SK-N-DZ (cell line): ENCODE data around the gene RGN. TPM values are rescaled to one million over a fixed set of nuclear protein-coding genes. Genes with fewer than 3 reads are reported as not detected.
"Not testable (repeated sequence)": the region's sequence is repeated elsewhere in the genome, so short reads cannot be mapped to it uniquely, and the experiment has no call there.

Experiments
- DNase-seq: peaks from one replicate; pipeline ENCODE4 v3.0.0-alpha.2; 2015; ENCODE audit warnings: low spot score
- polyA plus RNA-seq, 2 experiments: library from polyadenylated mRNA; depleted of rRNA; stranded (reverse); fragments of >200 nt; gene quantifications; 2 replicates each; pipeline ENCODE4 v1.2.3, GENCODE V29; 2014

RGN gene
- polyA plus RNA-seq (2014; cell fraction: cytosol; rRNA removed): 0.78 TPM in 1 of 2 replicates, not detected in the other
- not detected in 2 replicates for polyA plus RNA-seq (2014; cell fraction: nucleus; rRNA removed)

DNA sequence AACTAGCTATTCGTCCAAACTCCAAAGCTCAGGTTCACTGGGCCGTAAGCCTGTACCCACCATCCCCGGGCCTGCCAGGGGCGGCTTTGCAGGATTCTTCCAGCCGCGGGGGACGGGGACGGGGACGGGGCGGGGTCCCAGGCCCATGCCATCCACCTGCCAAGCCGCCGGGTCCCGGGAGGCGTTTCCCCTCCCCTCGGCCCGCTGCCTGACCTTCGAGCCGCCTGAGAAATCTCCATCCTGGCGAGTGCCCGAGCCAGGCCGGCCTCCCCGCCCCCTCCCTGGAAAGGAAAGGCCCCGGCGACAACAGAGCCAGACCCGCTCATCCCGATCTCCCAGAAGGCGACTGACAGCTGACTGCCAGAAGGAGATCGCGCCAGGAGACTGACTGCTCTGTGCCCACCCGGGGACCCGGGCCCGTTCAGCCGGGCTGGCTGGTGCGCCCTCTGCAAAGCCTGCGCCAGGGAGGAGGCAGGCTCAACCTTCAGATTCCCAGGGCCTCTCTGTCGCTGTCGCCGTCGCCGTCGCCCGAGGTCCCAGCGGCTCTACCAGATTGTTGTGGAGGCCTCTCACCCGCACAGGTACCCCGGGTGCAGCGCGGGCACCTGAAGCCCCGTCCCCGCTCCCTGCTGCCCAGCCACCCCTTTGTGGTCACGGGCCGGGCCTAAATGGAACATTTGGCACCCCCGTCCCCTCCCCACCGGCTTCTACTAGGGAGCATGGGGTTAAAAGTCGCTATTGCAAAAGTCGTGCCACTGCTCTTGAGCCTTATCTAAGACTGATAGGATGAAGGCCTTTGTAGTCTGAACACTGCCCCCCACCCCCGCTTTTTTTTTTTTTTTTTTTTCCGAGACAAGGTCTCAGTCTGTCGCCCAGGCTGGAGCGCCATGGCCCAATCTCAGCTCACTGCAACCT lies at the start of gene RGN:
Gene RGN (plus strand): TSS at position 315 of the 915 bp plus-strand sequence. CDS start 2,702 bp downstream, outside the sequence.
- DNase-seq: no peak

DNA sequence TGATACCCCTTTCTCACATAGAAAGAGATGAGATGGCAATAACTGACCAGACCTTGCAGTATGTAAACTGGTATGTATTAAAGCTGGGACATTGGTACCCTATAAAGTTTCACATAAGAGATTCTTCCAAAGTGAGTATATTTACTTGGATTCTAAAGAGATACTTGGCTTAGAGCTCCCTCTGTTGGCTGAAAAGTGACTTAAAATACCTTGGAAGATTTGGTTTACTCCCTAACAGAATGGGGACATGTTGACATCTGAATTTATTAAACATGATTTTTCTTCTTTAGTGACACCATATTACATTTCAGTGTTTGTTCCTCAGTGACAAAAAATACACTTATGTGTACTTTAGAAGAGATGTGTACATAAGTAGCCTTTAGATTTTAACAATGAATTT lies 47.9 kb upstream of the RGN start:
- DNase-seq: peak; percentile 62

DNA sequence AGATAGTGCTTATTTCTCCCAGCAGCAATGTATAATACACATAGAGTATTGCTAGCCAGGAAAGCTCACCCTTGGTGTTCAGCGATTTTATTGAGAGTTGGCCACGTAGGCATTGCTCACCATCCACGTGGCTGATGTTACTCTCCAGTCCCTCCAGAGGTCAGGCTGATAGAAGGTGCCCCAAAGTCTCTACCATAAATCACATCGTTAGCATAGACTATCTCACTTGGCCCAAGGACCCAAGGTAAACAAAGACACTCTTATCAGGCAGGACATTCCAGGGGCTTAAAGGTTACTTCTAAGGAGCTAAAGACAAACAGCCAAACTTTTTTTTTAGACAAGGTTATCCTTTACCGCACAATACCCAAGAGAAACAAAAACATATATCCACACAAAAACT lies 30.3 kb upstream of the RGN start:
- no peak for DNase-seq

DNA sequence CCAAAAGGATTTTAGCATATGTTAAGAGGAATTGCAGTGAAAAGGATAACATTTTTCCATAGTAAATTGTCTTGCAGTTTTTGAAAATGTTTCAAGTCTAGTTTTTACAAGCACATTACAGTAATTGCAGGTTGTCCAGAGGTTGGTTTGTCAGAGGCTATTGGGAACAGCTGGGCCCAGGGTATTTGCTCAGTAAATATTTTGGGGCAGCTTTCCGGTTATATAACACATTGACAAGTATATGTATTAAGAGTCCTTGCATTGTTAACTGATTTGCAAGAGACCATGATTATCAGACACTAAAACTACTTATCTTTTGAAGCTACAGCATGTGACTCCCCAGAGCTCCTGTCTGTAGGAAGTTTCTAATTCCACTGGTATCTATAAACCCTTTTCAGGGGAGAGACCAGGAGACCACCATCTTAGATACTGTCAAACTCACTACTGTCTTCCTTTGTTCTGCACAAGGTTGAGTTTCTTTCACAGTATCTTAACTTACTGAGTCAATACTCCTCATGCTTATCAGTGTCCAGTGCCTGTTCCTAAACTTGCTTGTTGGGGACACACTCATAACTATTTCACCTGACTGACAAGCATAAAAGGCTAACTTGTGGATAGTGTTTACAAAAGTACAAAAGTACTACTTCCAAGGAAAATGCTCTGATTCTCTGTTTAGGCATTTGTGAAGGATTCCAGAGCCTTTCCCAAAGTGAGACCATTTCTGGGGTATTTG lies 18.9 kb upstream of the RGN start:
- DNase-seq: no peak

DNA sequence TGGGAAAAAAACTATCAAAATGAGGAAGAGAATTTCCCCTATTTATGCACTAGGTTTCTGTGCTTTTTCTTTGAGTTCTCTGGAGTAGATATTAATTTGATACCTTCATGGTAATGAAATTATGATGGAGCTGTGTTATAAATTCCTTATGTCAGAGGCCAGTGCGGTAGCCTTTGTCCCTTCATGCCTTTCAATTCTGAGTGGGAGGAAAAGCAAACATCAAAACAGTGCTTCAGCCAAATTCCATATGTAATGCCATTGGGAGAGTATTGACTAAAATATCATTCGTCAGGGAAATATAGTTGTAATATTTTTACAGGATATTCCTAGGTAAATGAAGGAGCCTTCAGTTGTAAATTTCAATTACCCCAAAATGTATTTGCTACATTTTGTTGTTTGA lies 17.5 kb upstream of the RGN start:
- DNase-seq: no peak

DNA sequence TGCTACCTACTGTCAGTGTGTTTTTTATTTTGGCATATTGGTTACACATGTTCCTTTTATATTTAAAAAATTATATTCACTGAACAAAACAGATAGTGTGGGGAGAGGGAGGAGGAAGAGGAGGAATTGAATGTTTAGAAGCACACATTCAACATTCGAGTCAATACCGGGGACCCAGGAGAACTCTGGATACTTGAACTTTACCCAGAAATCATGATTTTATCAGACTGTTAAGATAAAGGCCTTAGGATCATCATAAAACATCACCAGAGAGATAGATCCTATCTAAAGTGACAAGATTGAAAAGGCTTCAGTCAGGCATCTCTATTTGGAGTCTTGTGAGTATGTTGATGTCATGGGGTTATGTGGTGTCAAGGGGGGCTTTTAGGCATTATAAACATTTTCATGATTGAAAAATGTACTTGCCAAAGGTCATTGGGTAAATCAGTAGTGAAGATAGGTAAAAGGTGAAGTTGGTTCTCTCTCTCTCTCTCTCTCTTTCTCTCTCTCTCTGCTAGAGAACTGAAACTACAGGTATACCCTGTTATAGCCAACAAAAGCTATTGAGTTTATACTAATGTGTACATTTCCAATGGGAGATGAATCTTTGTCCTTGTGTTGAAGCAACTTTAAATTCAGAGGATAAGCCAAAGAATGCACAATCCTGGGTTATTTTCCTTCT lies 16.9 kb upstream of the RGN start:
- DNase-seq: no peak

DNA sequence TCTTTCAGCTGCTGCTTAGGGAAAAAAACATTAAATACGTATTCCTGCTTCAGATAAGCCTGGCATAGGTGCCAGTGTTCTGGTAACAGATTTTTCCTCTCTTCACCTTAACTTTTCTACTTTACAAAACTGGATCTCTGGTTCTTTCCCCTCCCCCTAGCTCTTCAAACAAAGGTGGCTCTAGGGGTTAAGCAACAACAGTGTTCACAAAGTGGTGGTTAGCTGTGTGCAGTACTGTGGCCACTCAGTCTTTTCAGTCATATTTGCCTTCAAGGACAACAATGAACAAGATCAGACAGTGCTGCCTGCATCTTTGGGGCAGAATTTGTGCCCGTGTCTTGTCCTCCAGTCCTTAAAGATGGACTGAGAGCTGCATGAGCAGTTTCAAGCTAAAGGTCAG lies 15.1 kb upstream of the RGN start:
- no peak for DNase-seq

DNA sequence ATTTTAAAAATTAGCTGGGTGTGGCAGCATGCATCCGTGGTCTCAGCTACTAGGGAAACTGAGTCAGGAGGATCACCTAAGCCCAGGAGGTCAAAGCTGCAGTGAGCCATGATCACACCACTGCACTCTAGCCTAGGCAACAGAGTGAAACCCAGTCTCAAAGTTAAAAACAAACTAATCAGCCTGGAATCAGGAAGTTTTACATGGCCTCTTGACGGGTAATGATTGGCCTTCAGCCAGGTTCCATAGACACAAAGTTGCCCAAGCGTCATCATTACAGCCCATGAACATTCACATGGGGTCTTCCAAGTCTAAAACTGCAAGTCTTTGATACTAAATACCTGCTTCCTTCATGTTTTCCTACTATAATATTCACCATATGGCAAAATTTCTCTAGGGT lies 10.0 kb upstream of the RGN start:
- no peak for DNase-seq

DNA sequence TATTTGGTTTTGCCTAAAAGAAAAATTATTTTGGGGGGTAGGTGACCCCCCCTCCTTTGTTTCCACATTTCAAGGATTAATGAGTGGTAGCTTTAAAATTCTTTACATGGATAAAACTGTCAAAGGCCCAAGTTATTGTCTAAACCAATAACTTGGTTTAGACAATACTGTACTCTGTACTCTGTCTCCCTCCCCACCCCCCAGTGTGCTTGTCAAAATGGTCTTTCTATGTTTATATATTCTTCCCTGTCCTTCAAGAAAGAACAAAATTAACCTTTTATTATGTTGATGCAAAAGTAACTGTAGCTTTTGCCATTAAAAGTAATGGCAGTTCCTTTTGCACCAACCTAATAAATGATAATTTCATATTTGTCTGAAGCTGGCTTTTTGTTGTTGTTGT lies 9.5 kb upstream of the RGN start:
- no peak for DNase-seq

DNA sequence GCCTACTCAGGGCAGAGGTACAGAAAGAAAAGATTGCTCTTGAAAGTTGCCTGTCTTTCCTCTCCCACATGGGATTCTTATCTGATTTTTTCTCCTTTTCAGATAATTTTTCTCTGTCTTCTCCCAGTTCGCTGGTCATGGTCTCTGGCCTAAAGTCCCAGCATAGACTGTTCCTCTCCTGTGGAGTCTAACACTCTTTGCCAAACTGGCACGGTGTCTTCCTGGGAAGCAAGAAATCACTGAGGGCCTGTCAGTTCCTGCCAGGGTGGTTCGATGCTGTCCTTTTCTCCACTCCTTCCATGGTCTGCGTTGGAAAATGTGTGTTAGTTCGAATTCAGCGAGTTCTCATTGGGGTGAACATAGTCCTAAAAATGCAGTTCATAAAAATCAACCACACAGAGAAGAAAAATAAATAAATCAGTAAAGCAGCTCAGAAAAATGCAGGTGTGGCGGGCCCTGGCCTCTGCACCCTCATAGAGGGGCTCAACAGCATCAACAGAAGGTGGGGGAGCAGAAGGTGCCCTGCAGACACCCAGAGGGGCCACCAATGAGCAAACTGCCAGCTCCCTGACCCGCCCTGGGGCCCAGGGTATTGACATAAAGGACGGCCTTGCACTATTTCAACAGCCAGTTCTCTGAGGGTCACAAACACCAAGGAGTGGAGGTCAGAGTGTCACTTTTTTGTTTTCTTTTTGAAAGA lies 2.1 kb downstream of the RGN start:
- DNase-seq: no peak

DNA sequence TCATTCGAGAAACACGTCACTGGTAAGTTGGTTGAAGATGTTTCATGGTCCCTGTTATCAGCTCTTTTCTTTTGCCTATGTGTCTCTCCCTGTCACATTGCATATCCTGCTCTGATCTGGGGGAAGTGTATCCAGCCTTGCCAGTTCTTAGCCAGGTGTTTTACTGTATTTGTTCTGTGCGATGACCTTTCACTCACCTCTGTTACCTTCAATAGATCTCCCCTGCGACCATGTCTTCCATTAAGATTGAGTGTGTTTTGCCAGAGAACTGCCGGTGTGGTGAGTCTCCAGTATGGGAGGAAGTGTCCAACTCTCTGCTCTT lies 2.6 kb downstream of the RGN start:
- no peak for DNase-seq

DNA sequence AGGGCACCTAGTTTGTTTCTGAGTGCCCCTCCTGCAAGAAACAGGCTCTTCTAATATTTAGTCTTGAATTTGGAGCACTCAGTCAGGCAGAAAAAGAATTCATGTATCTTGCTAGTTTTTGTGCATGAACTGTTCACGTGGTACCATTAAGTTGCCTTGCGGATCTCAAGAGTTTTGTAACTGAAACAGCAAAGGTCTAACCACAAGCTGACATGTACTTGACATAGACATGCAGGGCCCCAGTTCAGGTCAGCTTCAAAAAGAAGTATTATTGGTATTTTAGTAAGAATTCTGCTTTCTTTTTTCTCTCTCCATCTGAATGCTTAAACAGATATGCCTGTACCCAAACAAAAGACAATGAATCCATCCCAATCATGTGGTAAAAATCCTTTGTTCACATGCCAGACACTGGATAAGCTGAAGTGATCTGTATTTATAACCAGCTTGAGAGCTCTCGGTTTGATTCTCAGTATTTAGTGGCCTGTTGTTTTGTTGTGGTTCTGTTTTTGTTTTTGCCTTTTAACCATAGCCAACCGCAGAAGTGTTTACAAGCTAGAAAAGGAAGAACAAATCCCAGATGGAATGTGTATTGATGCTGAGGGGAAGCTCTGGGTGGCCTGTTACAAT lies 13.0 kb downstream of the RGN start:
- no peak for DNase-seq

DNA sequence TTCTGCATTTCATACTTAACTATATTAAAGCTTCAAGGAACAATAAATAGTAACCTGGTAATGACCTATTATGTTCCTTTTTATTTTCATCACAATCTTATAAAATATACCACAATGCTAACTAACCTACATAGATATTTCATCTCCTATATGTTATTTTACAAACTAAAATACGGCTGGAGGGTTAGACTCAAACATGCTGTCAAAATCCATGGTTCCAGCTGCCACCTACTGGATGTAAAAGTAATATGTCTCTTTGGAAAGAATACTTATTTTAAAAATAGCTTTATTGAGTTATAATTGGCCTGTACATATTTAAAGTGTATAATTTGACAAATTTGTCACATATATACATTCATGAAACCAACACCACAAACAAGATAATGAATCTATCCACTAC lies 15.0 kb downstream of the RGN start:
- DNase-seq: peak; percentile 30

DNA sequence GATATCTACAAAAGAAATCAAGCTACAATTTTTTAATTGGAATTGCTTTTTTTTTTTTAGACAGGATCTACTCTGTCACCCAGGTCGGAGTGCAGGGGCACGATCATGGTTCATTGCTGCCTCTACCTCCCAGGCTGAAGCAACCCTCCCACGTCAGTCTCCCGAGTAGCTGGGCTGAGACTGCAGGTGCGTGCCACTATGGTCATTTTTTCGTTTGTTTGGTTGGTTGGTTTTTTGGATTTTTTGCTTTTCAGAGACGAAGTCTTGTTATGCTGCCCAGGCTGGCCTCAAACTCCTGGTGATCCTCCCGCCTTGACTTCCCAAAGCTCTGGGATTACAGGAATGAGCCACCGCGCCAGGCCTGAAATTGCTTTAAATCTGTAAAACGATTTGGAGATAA lies 15.6 kb downstream of the RGN start:
- DNase-seq: no peak

DNA sequence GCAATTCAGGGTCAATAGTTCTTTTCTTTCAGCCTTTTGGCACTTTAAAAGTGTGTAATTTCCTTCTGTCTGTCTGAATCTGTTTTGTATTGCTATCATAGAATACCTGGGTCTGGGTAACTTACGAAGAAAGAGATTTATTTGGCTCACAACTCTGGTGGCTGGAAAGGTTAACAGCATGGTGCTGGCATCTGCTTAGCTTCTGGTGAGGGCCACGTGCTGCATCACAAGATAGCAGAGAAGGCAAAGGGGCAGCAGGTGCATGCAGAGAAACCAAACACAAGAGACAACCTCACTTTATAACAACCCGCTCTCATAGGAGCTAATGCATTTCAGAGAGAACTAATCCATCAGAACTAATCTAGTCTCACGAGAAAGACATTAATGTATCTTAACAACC lies 18.8 kb downstream of the RGN start:
- DNase-seq: peak; percentile 49

DNA sequence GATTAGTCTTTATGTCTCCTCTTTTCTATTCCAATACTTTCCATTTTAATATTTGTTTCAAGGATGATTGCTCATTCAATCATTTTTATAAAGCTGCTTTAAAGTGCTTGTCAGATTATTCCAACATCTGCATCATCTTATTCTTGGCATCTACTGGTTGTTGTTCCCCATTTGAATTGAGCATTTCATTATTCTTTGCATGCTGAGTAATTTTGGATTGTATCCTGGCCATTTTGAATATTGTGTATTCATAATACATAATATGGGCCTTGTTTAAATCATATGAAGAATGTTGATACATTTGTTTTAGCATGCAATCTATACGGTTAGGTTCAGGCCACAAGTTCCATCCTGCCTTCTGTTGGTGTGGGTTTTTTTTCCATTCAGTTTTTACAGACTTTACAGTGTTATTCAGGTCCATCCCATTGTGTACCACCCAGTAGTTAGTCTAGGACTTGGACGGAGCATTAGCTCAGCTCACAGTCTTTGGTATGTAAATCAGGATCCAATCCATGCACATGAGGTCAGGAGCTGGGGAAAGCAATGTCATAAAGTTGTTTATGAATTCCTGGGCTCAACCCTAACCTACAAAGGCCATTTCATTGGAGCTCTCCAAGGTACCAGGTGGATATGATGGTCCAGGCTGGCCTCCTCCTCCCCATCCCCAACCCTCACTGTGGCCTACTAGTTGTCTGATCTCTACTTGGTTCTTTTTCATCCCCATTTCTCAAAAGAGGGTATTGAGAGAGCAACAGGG lies 20.3 kb downstream of the RGN start:
- no peak for DNase-seq

DNA sequence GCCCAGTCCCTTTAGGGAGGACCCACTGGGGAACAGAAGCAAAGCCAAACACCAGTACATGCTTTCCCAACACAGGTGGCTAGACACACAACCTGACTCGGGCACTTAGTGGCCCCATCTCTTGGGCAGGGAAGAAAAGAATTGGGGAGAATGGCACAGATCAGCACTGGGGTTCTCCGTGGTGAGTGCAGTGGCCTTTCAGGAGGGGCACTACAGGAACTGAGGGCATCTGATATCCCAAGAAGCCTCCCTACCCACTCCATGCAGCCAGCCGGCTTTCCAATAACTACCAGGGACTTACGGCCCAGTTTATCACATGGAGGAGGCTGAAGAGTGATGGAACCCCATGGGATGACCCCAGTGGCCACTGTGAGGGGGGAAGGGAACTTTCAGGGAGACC lies 23.0 kb downstream of the RGN start:
- DNase-seq: no peak

DNA sequence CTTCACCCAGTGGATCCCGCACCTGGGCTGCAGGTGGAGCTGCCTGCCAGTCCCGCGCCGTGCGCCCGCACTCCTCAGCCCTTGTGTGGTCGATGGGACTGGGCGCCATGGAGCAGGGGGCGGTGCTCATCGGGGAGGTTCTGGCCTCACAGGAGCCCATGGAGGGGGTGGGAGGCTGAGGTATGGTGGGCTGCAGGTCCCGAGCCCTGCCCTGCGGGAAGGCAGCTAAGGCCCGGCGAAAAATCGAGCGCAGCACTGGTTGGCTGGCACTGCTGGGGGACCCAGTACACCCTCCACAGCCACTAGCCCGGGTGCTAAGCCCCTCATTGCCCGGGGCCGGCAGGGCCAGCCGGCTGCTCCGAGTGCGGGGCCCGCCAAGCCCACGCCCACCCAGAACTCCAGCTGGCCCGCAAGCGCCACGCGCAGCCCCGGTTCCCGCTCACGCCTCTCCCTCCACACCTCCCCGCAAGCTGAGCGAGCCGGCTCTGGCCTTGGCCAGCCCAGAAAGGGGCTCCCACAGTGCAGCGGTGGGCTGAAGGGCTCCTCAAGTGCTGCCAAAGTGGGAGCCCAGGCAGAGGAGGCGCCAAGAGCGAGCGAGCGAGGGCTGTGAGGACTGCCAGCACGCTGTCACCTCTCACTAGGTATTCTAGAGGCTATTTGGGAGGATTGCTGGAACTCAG lies 32.8 kb downstream of the RGN start:
- DNase-seq: not testable (repeated sequence)

DNA sequence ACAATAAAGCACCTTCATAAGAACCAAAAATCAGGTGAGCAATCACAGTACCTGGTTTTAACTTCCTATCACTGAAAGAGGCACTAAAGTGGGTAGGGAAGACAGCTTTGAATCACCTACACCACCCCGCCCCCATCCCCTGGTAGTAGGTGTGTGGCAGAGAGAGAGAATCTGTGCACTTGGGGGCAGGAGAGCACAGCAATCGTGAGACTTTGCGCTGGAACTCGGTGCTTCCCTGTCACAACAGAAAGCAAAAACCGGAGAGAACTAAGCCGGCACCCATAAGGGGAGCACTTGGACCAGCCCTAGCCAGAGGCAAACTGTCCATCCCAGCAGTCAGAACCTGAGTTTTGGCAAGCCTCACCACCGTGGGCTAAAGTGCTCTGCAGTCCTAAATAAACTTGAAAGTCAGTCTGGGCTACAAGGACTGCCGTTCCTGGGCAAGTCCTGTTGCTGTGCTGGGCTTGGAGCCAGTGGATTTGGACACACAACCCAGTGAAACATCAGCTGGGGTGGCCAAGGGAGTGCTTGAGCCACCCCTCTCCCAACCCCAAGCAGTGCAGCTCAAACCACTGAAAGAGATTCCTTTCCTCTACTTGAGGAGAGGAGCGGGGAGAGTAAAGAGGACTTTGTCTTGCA lies 34.2 kb downstream of the RGN start:
- no peak for DNase-seq
